PC-9 (cell line): Measurements from ENCODE around the gene KCNRG.

ENCODE experiments used
- CTCF ChIP-seq: fragments of 200-600 bp; sonication (generic); conservative IDR thresholded peaks from 2 replicates; pipeline ENCODE4 v1.6.1; 2017; ENCODE audit warnings: mixed run types, antibody characterized with exemption, mild to moderate bottlenecking, moderate library complexity
- EZH2 ChIP-seq: fragments of 200-600 bp; sonication (generic); IDR thresholded peaks from 2 replicates; pipeline ENCODE4 v1.8.0; 2017; ENCODE audit warnings: antibody characterized with exemption, low read depth

DNA sequence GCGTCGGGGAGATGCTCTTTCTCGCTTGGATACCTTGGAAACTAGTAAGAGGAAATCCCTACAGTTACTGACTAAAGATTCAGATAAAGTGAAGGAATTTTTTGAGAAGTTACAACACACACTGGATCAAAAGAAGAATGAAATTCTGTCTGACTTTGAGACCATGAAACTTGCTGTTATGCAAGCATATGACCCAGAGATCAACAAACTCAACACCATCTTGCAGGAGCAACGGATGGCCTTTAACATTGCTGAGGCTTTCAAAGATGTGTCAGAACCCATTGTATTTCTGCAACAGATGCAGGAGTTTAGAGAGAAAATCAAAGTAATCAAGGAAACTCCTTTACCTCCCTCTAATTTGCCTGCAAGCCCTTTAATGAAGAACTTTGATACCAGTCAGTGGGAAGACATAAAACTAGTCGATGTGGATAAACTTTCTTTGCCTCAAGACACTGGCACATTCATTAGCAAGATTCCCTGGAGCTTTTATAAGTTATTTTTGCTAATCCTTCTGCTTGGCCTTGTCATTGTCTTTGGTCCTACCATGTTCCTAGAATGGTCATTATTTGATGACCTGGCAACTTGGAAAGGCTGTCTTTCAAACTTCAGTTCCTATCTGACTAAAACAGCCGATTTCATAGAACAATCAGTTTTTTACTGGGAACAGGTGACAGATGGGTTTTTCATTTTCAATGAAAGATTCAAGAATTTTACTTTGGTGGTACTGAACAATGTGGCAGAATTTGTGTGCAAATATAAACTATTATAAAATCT is 2.7 kb upstream of the KCNRG start:
- TF ChIP-seq CTCF = no peak
- TF ChIP-seq EZH2 = no peak
